Breast epithelium (tissue), 3 donors: ENCODE measurements around the gene PTPRM.

ENCODE experiments used
- POLR2AphosphoS5 ChIP-seq, 3 donors: sonication (generic); formaldehyde crosslinking; IDR thresholded peaks; one replicate each; pipeline ENCODE4 v1.6.1; 2017; ENCODE audit warnings: antibody characterized with exemption in 3 of 3
- TF ChIP-seq, protein P1 (sequence below), 3 donors: fragments of 450-650 bp; IDR thresholded peaks; one replicate each; pipeline ENCODE4 v1.5.1; 2016 to 2017; ENCODE audit warnings: antibody characterized with exemption in 3 of 3, mild to moderate bottlenecking in 3 of 3, moderate library complexity in 3 of 3

DNA sequence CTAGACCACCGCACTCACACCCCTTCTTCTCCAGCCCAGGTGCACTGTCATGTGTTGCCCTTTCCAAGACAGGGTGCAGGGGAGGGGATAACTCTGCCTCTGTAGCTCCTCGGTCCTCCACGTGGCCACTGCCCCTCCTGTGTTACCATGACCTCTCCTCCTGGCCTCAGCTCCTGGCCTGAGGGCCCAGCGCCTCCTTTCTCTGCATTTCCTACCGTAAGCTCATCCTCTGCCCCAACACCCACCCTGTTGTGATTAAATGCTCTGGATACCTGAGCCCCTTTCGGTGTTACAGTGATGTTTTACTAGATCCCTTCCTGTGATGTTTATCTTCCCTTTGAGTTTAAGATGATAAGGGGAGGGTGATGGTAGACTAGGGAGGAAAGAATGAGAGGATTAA is 242.3 kb downstream of the PTPRM start:
- TF ChIP-seq, protein P1, sequence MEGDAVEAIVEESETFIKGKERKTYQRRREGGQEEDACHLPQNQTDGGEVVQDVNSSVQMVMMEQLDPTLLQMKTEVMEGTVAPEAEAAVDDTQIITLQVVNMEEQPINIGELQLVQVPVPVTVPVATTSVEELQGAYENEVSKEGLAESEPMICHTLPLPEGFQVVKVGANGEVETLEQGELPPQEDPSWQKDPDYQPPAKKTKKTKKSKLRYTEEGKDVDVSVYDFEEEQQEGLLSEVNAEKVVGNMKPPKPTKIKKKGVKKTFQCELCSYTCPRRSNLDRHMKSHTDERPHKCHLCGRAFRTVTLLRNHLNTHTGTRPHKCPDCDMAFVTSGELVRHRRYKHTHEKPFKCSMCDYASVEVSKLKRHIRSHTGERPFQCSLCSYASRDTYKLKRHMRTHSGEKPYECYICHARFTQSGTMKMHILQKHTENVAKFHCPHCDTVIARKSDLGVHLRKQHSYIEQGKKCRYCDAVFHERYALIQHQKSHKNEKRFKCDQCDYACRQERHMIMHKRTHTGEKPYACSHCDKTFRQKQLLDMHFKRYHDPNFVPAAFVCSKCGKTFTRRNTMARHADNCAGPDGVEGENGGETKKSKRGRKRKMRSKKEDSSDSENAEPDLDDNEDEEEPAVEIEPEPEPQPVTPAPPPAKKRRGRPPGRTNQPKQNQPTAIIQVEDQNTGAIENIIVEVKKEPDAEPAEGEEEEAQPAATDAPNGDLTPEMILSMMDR (IDR thresholded peaks at IDR 0.05): no peak
- no peak for TF ChIP-seq POLR2AphosphoS5 (IDR thresholded peaks at IDR 0.05)
